GM12878 (cell line): Measurements from ENCODE around the gene CTNNBIP1. TPM values are rescaled to one million over a fixed set of nuclear protein-coding genes. Genes with fewer than 3 reads are reported as not detected.
A peak's percentile ranks its signal among the peaks of the same experiment; 100 is the strongest.

Experiments used
- ATAC-seq: fragments of 200-7000 bp; cut with Tn5 transposase; 3 replicates; pipeline ENCODE4 v1.9.1; 2020; ENCODE audit warnings: mild to moderate bottlenecking, moderate library complexity
- BruUV-seq: library from RNA; stranded (reverse); fragments of 400-500 nt; replicated peaks from 2 replicates; lab custom pipeline; 2021; lab: Mats Ljungman, UMichigan
- CTCF ChIA-PET: fragments of 300-600 bp; sonication (Branson Sonifier 250); formaldehyde crosslinking; extraction: SDS; loops from one replicate; lab custom pipeline; 2021; ENCODE audit warnings: inconsistent platforms; lab: Yijun Ruan, JAX
- POLR2A ChIA-PET: fragments of 350-600 bp; formaldehyde crosslinking; extraction: SDS; loops from one replicate; lab custom pipeline; 2021; ENCODE audit warnings: inconsistent platforms; lab: Charles Lee
- RAD21 ChIA-PET: fragments of 300-600 bp; sonication (Branson Sonifier 250); formaldehyde crosslinking; loops from one replicate; lab custom pipeline; 2023; ENCODE audit warnings: antibody characterized with exemption; ENCODE audit not compliant: unreplicated experiment; lab: Charles Lee
- SMC1A ChIA-PET: fragments of 300-600 bp; sonication (Branson Sonifier 250); formaldehyde crosslinking; loops from one replicate; lab custom pipeline; 2023; ENCODE audit not compliant: unreplicated experiment, uncharacterized antibody; lab: Charles Lee
- DNase-seq: peaks from one replicate; pipeline ENCODE4 v3.0.0-alpha.2; 2011; ENCODE audit warnings: low read depth, low spot score
- FAIRE-seq: peaks from 3 replicates; lab custom pipeline; 2011; peaks lifted over from hg19 to GRCh38; lab: Jason Lieb, UNC
- H2AFZ ChIP-seq: 2 replicates; pipeline ENCODE4 v1.6.0; 2011; ENCODE audit warnings: low read depth, low read length, control low read depth; ENCODE audit not compliant: control insufficient read depth
- H3K27ac ChIP-seq: 2 replicates; pipeline ENCODE4 v1.5.1; 2011; ENCODE audit warnings: control low read depth; ENCODE audit not compliant: control insufficient read depth, insufficient read depth
- H3K27me3 ChIP-seq, 2 experiments: replicated peaks in 1 of 2; 2 replicates each; pipeline versions ENCODE4 v1.6.0 to v1.6.1; 2011; ENCODE audit warnings: low read length in 1 of 2; ENCODE audit not compliant: control insufficient read depth in 2 of 2, insufficient read depth in 2 of 2
- H3K36me3 ChIP-seq, 2 experiments: 2 replicates each; pipeline ENCODE4 v1.5.1; 2011; ENCODE audit warnings: low read length in 1 of 2; ENCODE audit not compliant: control insufficient read depth in 2 of 2, insufficient read depth in 2 of 2
- H3K4me1 ChIP-seq: 2 replicates; pipeline ENCODE4 v1.6.1; 2011; ENCODE audit warnings: mild to moderate bottlenecking, low read length, moderate library complexity, mixed read lengths; ENCODE audit not compliant: control insufficient read depth, insufficient read depth
- H3K4me2 ChIP-seq: 2 replicates; pipeline ENCODE4 v1.6.0; 2011; ENCODE audit warnings: control low read depth; ENCODE audit not compliant: control insufficient read depth, insufficient read depth
- H3K4me3 ChIP-seq: fragments of 200-600 bp; sonication (generic); 2 replicates; pipeline ENCODE4 v1.5.1; 2016
- H3K79me2 ChIP-seq: 2 replicates; pipeline ENCODE4 v1.6.0; 2011; ENCODE audit warnings: low read length; ENCODE audit not compliant: control insufficient read depth, insufficient read depth
- H3K9ac ChIP-seq: 2 replicates; pipeline ENCODE4 v1.8.0; 2011; ENCODE audit warnings: low read length, control low read depth, mixed read lengths; ENCODE audit not compliant: control insufficient read depth, insufficient read depth
- H3K9me3 ChIP-seq: replicated peaks from 3 replicates; pipeline ENCODE4 v1.5.1; 2011; ENCODE audit warnings: mild to moderate bottlenecking, low read length; ENCODE audit not compliant: control insufficient read depth, insufficient read depth
- H4K20me1 ChIP-seq: 2 replicates; pipeline ENCODE4 v1.6.0; 2011; ENCODE audit not compliant: control insufficient read depth, insufficient read depth
- EED ChIP-seq: sonication (generic); IDR thresholded peaks from 2 replicates; pipeline ENCODE4 v1.6.1; 2016; ENCODE audit warnings: antibody characterized with exemption, low read depth
- GATAD2B ChIP-seq: fragments of 450-650 bp; conservative IDR thresholded peaks from 2 replicates; pipeline ENCODE4 v1.6.1; 2017; ENCODE audit warnings: low read depth, mild to moderate bottlenecking, moderate library complexity
- HDAC6 ChIP-seq: fragments of 200-600 bp; sonication (generic); IDR thresholded peaks from one replicate; pipeline ENCODE4 v1.8.0; 2017; ENCODE audit warnings: antibody characterized with exemption; ENCODE audit not compliant: unreplicated experiment
- MLLT1 ChIP-seq: fragments of 450-650 bp; IDR thresholded peaks from 2 replicates; pipeline ENCODE4 v1.6.1; 2016; ENCODE audit warnings: mild to moderate bottlenecking
- POU2F2 ChIP-seq: IDR thresholded peaks from 3 replicates; pipeline ENCODE4 v1.6.1; 2011; ENCODE audit warnings: low read depth, mild to moderate bottlenecking, low read length, borderline replicate concordance
- RB1 ChIP-seq: fragments of 450-650 bp; formaldehyde crosslinking; IDR thresholded peaks from 2 replicates; pipeline ENCODE4 v1.6.1; 2017; ENCODE audit warnings: mild to moderate bottlenecking, borderline replicate concordance
- RBBP5 ChIP-seq: fragments of 200-600 bp; sonication (generic); conservative IDR thresholded peaks from 2 replicates; pipeline ENCODE4 v1.6.1; 2016
- RUNX3 ChIP-seq: IDR thresholded peaks from 2 replicates; pipeline ENCODE4 v1.6.1; 2012; ENCODE audit warnings: low read length, inconsistent platforms
- ZNF384 ChIP-seq: IDR thresholded peaks from 2 replicates; pipeline ENCODE4 v1.6.1; 2012; ENCODE audit warnings: low read depth, mild to moderate bottlenecking, low read length, improper control_type of control experiment, borderline replicate concordance
- ZNF622 ChIP-seq: fragments of 450-650 bp; IDR thresholded peaks from 2 replicates; pipeline ENCODE4 v1.6.1; 2017; ENCODE audit warnings: mild to moderate bottlenecking, inconsistent platforms
- ZNF687 ChIP-seq: fragments of 450-650 bp; IDR thresholded peaks from 2 replicates; pipeline ENCODE4 v1.6.1; 2017; ENCODE audit warnings: mild to moderate bottlenecking, moderate library complexity
- WGBS: methylation state at CpG from one replicate; pipeline ENCODE4 v1.1.6; 2016; ENCODE audit warnings: low lambda C conversion rate; ENCODE audit not compliant: insufficient replicate concordance, insufficient coverage; ENCODE audit errors: missing lambda C conversion rate; 5-methylcytosine and 5-hydroxymethylcytosine counted together
- in situ Hi-C: fragments of 300-500 bp; cut with MboI; formaldehyde crosslinking; loops from 9 replicates; pipeline ENCODE4 v1.14.3; 2018; ENCODE audit warnings: mixed read lengths
- intact Hi-C: fragments of 100-400 bp; cut with micrococcal nuclease; formaldehyde crosslinking; loops from one replicate; pipeline ENCODE4 v1.14.2; 2022; ENCODE audit not compliant: unreplicated experiment
- polyA plus RNA-seq, 11 experiments: library from polyadenylated mRNA; depleted of rRNA in 4 of 11; unstranded in 6 of 11; stranded (reverse) in 5 of 11; fragments of >200 nt; fragmentation: Nextera tagmentation in 4 of 11; fragmentation: Illumina TruSeq in 1 of 11; extraction: Ambion mirVana in 4 of 11; extraction: Trizol in 1 of 11; gene quantifications; 1 replicate in 1 of 11; 2 replicates in 10 of 11; pipeline versions ENCODE4 v1.2.1 to v1.2.3, GENCODE V29; 2011 to 2016; ENCODE audit warnings: inconsistent platforms in 2 of 11, missing spikeins in 2 of 11, low read depth in 1 of 11
- total RNA-seq, 4 experiments: library from RNA; depleted of rRNA in 3 of 4; stranded (reverse); fragments of >200 nt in 3 of 4; fragmentation: Illumina TruSeq in 1 of 4; extraction: Trizol in 1 of 4; gene quantifications; 2 replicates each; pipeline versions ENCODE4 v1.2.1 to v1.2.3, GENCODE V29; 2013 to 2021

The CTNNBIP1 gene
- total and polyA plus RNA-seq, 10 of the 15 experiments (the other 5 are each of a cell fraction or from before 2014, with no cell fraction given), result 0.42 to 31.8 (median 10.8) TPM

- TF ChIP-seq ZNF384 (no peak), HDAC6 (no peak), ZNF622 (no peak), ZNF687 (peak; percentile 42; the same call in 1 of the 2 replicates), RBBP5 (no peak)
Measured at GRCh38 chr1:9823693-9823942, 86.5 kb downstream of the CTNNBIP1 start (continued).

GRCh38 chr1:9822897-9823692 lies 87.0 kb downstream of the CTNNBIP1 start:
- Histone ChIP-seq H3K4me3 (peak overlapping the region; percentile 96), H4K20me1 (no peaks in the 10 kb centered on the region), H3K36me3 (no peaks in the 10 kb centered on the region), H2AFZ (peak overlapping the region; percentile 50), H3K27ac (peak overlapping the region; percentile 32; the same call in 1 of the 2 replicates), H3K9ac (peak overlapping the region; percentile 81), H3K9me3 (no peaks in the 10 kb centered on the region; the same call in 2 of the 3 replicates), H3K4me2 (peak overlapping the region; percentile 78), H3K4me1 (peaks cover 26% of the 10 kb centered on the region), H3K79me2 (peaks cover 46% of the 10 kb centered on the region), H3K27me3 (no peaks in the 10 kb centered on the region)
- FAIRE-seq, result peak; percentile 59
- ChIA-PET POLR2A (no interaction called here), SMC1A (interaction anchor here (0.7 to 7.2 kb wide), 5 partner anchors 12 to 44 kb away, joined by 3 to 49 read pairs (median 4); no protein-coding TSS in a partner anchor), CTCF (interaction anchor here (1.0 to 4.4 kb wide), 6 partner anchors 10 to 45 kb away, joined by 3 to 40 read pairs (median 4); no protein-coding TSS in a partner anchor), RAD21 (interaction anchor here (1.5 kb wide), 1 partner anchor 38 kb away, joined by 11 read pairs; no protein-coding TSS in a partner anchor)
- ATAC-seq, result peak; percentile 50
- intact Hi-C loops, result loop anchor here (2.0 kb wide), 2 partner anchors 36 to 42 kb away; no protein-coding TSS in a partner anchor
- WGBS, result 1% methylated on average over 38 of the region's 71 CpGs
- in situ Hi-C loops, result no loop called here
- TF ChIP-seq RUNX3 (0 out of 2 replicates have a peak, but pooled peaks have one; percentile 11), POU2F2 (0 out of 3 replicates have a peak, but pooled peaks have one; percentile 15), RB1 (no peak), EED (no peak), MLLT1 (peak; percentile 45; the same call in 1 of the 2 replicates), GATAD2B (0 out of 2 replicates have a peak, but pooled peaks have one; percentile 48)
- DNase-seq, result no peak
- BruUV-seq, result no TSS peak
